HepG2 (cell line): Measurements from ENCODE around the gene RUSF1. TPM values are rescaled to one million over a fixed set of nuclear protein-coding genes. Genes with fewer than 3 reads are reported as not detected.

Experiments used
- ZNF879 ChIP-seq: sonication (generic); formaldehyde crosslinking; IDR thresholded peaks from 2 replicates; pipeline ENCODE4 v1.8.1; 2023; ENCODE audit warnings: missing genetic modification reagents
- polyA plus RNA-seq, 8 experiments: library from polyadenylated mRNA; depleted of rRNA in 3 of 8; stranded (reverse) in 7 of 8; unstranded in 1 of 8; fragments of >200 nt; fragmentation: Illumina TruSeq in 4 of 8; extraction: Trizol in 4 of 8; gene quantifications; 2 replicates each; pipeline versions ENCODE4 v1.2.1 to v1.2.3, GENCODE V29; 2011 to 2016; ENCODE audit warnings: low read depth in 4 of 8, missing spikeins in 1 of 8, mixed read lengths in 1 of 8; ENCODE audit not compliant: insufficient read depth in 1 of 8
- total RNA-seq, 5 experiments: library from RNA; depleted of rRNA; stranded (reverse); fragments of >200 nt; fragmentation: Illumina TruSeq; extraction: Trizol; gene quantifications; 2 replicates each; pipeline ENCODE4 v1.2.3, GENCODE V29; 2016; ENCODE audit warnings: low read depth in 1 of 5
- TF ChIP-seq, protein P1 (sequence below): sonication (generic); formaldehyde crosslinking; IDR thresholded peaks from 2 replicates; pipeline ENCODE4 v1.5.1; 2020; ENCODE audit warnings: missing genetic modification reagents, mild to moderate bottlenecking, borderline replicate concordance
- TF ChIP-seq, protein P2 (sequence below): sonication (generic); formaldehyde crosslinking; IDR thresholded peaks from 2 replicates; pipeline ENCODE4 v1.4.0; 2020; ENCODE audit warnings: missing genetic modification reagents
- TF ChIP-seq, protein P3 (sequence below): sonication (generic); formaldehyde crosslinking; conservative IDR thresholded peaks from 2 replicates; pipeline ENCODE4 v1.8.1; 2023; ENCODE audit warnings: missing genetic modification reagents
- TF ChIP-seq, protein P4 (sequence below): sonication (generic); formaldehyde crosslinking; conservative IDR thresholded peaks from 2 replicates; pipeline ENCODE4 v1.4.0; 2020; ENCODE audit warnings: mild to moderate bottlenecking, missing genetic modification reagents, moderate library complexity
- TF ChIP-seq, protein P5 (sequence below): sonication (generic); formaldehyde crosslinking; IDR thresholded peaks from 2 replicates; pipeline ENCODE4 v1.4.0; 2020; ENCODE audit warnings: missing genetic modification reagents
- TF ChIP-seq, protein P6 (sequence below): sonication (generic); formaldehyde crosslinking; IDR thresholded peaks from 2 replicates; pipeline ENCODE4 v1.4.0; 2020; ENCODE audit warnings: mild to moderate bottlenecking, missing genetic modification reagents

RUSF1 gene
- total and polyA plus RNA-seq, 2 of the 13 experiments (the other 11 are each of a cell fraction or from before 2014, with no cell fraction given) = 40.8 to 50.2 TPM

DNA sequence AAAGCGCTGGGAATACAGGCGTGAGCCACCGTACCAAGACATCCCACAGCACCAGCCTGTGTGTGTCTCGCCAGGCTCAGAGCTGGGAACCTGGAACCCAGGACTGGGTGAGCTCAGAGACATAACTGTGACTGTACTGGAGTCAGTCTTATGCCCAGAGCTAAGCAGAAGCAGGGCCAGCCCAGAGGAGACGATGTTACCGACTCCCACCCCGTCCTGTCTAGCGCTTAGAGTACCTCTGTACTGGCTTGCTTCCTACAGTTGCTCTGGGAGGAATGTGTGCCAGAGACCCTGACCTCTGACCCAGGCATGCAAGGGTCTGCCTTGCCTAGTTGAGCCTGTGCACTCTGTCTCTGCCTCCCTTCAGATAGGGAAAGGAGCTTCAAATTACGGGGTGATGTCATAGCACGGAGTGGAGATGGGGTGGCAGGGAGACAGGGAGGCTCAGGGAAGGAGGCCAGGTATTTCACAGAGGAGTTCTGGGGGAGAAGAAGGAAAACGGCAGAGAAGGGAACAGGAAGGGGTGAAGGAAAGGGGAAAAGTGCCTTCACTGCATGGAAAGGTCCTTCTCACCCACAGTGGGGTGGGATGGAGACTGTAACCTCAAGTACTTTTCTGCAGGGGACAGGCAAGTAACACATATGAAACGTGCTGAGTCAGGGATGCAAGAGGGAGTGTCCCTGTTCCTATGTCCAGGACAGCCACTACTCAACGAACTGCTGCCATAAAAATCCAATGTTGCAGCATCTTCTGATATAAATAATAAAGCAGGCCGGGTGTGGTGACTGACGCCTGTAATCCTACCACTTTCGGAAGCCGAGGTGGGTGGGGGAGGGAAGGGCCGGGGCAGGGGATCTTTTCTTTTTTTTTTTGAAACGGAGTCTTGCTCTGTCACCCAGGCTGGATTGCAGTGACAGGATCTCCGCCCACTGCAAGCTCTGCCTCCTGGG is 54.7 kb downstream of the RUSF1 start (continued):
- TF ChIP-seq, protein P1, sequence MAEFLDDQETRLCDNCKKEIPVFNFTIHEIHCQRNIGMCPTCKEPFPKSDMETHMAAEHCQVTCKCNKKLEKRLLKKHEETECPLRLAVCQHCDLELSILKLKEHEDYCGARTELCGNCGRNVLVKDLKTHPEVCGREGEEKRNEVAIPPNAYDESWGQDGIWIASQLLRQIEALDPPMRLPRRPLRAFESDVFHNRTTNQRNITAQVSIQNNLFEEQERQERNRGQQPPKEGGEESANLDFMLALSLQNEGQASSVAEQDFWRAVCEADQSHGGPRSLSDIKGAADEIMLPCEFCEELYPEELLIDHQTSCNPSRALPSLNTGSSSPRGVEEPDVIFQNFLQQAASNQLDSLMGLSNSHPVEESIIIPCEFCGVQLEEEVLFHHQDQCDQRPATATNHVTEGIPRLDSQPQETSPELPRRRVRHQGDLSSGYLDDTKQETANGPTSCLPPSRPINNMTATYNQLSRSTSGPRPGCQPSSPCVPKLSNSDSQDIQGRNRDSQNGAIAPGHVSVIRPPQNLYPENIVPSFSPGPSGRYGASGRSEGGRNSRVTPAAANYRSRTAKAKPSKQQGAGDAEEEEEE (CRISPR knock-in tag) = peak; percentile 54; the same call in 1 of the 2 replicates
- TF ChIP-seq, protein P2, sequence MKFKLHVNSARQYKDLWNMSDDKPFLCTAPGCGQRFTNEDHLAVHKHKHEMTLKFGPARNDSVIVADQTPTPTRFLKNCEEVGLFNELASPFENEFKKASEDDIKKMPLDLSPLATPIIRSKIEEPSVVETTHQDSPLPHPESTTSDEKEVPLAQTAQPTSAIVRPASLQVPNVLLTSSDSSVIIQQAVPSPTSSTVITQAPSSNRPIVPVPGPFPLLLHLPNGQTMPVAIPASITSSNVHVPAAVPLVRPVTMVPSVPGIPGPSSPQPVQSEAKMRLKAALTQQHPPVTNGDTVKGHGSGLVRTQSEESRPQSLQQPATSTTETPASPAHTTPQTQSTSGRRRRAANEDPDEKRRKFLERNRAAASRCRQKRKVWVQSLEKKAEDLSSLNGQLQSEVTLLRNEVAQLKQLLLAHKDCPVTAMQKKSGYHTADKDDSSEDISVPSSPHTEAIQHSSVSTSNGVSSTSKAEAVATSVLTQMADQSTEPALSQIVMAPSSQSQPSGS (CRISPR knock-in tag) = peak; percentile 95
- TF ChIP-seq, protein P3, sequence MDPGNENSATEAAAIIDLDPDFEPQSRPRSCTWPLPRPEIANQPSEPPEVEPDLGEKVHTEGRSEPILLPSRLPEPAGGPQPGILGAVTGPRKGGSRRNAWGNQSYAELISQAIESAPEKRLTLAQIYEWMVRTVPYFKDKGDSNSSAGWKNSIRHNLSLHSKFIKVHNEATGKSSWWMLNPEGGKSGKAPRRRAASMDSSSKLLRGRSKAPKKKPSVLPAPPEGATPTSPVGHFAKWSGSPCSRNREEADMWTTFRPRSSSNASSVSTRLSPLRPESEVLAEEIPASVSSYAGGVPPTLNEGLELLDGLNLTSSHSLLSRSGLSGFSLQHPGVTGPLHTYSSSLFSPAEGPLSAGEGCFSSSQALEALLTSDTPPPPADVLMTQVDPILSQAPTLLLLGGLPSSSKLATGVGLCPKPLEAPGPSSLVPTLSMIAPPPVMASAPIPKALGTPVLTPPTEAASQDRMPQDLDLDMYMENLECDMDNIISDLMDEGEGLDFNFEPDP (CRISPR knock-in tag) = no peak
- TF ChIP-seq, protein P4, sequence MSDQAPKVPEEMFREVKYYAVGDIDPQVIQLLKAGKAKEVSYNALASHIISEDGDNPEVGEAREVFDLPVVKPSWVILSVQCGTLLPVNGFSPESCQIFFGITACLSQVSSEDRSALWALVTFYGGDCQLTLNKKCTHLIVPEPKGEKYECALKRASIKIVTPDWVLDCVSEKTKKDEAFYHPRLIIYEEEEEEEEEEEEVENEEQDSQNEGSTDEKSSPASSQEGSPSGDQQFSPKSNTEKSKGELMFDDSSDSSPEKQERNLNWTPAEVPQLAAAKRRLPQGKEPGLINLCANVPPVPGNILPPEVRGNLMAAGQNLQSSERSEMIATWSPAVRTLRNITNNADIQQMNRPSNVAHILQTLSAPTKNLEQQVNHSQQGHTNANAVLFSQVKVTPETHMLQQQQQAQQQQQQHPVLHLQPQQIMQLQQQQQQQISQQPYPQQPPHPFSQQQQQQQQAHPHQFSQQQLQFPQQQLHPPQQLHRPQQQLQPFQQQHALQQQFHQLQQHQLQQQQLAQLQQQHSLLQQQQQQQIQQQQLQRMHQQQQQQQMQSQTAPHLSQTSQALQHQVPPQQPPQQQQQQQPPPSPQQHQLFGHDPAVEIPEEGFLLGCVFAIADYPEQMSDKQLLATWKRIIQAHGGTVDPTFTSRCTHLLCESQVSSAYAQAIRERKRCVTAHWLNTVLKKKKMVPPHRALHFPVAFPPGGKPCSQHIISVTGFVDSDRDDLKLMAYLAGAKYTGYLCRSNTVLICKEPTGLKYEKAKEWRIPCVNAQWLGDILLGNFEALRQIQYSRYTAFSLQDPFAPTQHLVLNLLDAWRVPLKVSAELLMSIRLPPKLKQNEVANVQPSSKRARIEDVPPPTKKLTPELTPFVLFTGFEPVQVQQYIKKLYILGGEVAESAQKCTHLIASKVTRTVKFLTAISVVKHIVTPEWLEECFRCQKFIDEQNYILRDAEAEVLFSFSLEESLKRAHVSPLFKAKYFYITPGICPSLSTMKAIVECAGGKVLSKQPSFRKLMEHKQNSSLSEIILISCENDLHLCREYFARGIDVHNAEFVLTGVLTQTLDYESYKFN (CRISPR knock-in tag) = peak; percentile 66
- TF ChIP-seq ZNF879 (CRISPR knock-in tag) = no peak
- TF ChIP-seq, protein P5, sequence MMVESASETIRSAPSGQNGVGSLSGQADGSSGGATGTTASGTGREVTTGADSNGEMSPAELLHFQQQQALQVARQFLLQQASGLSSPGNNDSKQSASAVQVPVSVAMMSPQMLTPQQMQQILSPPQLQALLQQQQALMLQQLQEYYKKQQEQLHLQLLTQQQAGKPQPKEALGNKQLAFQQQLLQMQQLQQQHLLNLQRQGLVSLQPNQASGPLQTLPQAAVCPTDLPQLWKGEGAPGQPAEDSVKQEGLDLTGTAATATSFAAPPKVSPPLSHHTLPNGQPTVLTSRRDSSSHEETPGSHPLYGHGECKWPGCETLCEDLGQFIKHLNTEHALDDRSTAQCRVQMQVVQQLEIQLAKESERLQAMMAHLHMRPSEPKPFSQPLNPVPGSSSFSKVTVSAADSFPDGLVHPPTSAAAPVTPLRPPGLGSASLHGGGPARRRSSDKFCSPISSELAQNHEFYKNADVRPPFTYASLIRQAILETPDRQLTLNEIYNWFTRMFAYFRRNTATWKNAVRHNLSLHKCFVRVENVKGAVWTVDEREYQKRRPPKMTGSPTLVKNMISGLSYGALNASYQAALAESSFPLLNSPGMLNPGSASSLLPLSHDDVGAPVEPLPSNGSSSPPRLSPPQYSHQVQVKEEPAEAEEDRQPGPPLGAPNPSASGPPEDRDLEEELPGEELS (CRISPR knock-in tag) = no peak; the same call in 1 of the 2 replicates
- TF ChIP-seq, protein P6, sequence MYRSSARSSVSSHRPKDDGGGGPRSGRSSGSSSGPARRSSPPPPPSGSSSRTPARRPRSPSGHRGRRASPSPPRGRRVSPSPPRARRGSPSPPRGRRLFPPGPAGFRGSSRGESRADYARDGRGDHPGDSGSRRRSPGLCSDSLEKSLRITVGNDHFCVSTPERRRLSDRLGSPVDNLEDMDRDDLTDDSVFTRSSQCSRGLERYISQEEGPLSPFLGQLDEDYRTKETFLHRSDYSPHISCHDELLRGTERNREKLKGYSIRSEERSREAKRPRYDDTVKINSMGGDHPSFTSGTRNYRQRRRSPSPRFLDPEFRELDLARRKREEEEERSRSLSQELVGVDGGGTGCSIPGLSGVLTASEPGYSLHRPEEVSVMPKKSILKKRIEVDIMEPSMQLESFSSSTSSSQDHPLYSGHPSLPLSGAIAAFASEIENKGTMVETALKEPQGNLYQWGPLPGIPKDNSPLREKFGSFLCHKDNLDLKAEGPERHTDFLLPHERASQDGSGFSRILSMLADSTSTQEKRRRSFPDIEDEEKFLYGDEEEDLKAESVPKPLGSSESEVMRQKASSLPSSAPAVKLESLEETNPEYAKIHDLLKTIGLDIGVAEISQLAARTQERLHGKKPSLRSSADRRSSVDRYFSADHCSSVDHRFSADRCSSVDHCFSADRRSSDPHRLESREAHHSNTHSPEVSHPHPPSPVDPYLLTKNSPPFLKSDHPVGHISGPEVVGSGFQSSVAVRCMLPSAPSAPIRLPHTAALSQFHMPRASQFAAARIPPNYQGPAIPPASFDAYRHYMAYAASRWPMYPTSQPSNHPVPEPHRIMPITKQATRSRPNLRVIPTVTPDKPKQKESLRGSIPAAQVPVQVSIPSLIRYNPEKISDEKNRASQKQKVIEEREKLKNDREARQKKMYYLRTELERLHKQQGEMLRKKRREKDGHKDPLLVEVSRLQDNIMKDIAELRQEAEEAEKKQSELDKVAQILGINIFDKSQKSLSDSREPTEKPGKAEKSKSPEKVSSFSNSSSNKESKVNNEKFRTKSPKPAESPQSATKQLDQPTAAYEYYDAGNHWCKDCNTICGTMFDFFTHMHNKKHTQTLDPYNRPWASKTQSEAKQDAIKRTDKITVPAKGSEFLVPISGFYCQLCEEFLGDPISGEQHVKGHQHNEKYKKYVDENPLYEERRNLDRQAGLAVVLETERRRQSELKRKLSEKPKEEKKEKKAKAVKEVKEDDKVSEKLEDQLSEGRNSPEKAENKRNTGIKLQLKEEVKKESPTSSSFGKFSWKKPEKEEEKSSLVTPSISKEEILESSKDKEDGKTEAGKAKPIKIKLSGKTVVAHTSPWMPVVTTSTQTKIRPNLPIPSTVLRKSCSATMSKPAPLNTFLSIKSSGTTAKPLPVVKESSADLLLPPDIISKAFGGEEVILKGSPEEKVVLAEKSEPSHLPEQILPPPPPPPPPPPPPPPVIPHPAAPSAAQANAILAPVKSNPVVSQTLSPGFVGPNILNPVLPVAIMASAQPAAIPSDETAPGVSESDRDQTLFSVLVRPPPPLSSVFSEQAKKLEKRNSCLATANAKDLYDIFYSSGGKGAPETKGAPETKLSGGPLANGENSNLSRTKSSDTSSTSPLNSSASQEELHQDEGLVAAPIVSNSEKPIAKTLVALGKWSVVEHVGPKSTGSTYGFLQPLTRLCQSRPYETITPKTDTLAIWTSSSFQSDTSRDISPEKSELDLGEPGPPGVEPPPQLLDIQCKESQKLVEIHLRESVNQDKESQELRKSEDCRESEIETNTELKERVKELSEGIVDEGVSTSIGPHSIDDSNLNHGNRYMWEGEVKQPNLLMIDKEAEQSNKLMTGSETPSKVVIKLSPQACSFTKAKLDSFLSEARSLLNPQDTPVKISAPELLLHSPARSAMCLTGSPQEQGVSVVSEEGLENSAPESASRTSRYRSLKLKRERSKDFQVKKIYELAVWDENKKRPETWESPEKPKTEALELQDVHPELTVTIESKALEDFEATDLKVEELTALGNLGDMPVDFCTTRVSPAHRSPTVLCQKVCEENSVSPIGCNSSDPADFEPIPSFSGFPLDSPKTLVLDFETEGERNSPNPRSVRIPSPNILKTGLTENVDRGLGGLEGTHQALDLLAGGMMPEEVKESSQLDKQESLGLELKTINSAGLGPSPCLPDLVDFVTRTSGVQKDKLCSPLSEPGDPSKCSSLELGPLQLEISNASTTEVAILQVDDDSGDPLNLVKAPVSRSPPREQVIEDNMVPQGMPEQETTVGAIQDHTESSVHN (CRISPR knock-in tag) = no peak
